Uterus (tissue), 4 donors: ENCODE results near the gene PSMB2. TPM values are rescaled to one million over a fixed set of nuclear protein-coding genes. Genes with fewer than 3 reads are reported as not detected.

Experiments
- DNase-seq, 2 donors: peaks; one replicate each; pipeline ENCODE4 v3.0.0-alpha.2; 2019 to 2020
- H3K27ac ChIP-seq, 2 donors: fragments of 200-600 bp; sonication (generic); 1 replicate in 1 of 2; 2 replicates in 1 of 2; pipeline ENCODE4 v1.5.1; 2016 to 2018
- H3K27me3 ChIP-seq, 2 donors: fragments of 200-600 bp; sonication (generic); one replicate each; pipeline ENCODE4 v1.5.1; 2018 to 2019; ENCODE audit warnings: control low read depth in 1 of 2
- H3K36me3 ChIP-seq, 2 donors: fragments of 200-600 bp; sonication (generic); one replicate each; pipeline ENCODE4 v1.5.1; 2019; ENCODE audit warnings: control low read depth in 1 of 2
- H3K4me1 ChIP-seq, 2 donors: fragments of 200-600 bp; sonication (generic); one replicate each; pipeline ENCODE4 v1.5.1; 2018 to 2019; ENCODE audit warnings: control low read depth in 1 of 2
- H3K4me3 ChIP-seq, 2 donors: fragments of 200-600 bp; sonication (generic); 1 replicate in 1 of 2; 2 replicates in 1 of 2; pipeline ENCODE4 v1.5.1; 2018 to 2019; ENCODE audit warnings: mild to moderate bottlenecking in 1 of 2
- H3K9me3 ChIP-seq, 2 donors: fragments of 200-600 bp; sonication (generic); one replicate each; pipeline ENCODE4 v1.5.1; 2019; ENCODE audit warnings: control low read depth in 1 of 2
- CTCF ChIP-seq, 4 experiments: fragments of 200-600 bp in 2 of 4; fragments of 450-650 bp in 2 of 4; sonication (generic) in 2 of 4; IDR thresholded peaks; one replicate each; pipeline ENCODE4 v1.5.1; 2016 to 2019; ENCODE audit warnings: antibody characterized with exemption in 4 of 4, mild to moderate bottlenecking in 2 of 4, moderate library complexity in 1 of 4
- POLR2A ChIP-seq, 2 donors: fragments of 450-650 bp; IDR thresholded peaks; one replicate each; pipeline ENCODE4 v1.6.1; 2016; ENCODE audit warnings: antibody characterized with exemption in 2 of 2, mild to moderate bottlenecking in 1 of 2, moderate library complexity in 1 of 2
- intact Hi-C: fragments of 100-400 bp; cut with DNase I; formaldehyde crosslinking; loops from one replicate; pipeline ENCODE4 v1.15.1; 2023; ENCODE audit warnings: low total_unique reads
- total RNA-seq, 4 donors: library from RNA; depleted of rRNA in 3 of 4; stranded (reverse); fragments of >200 nt in 3 of 4; gene quantifications; one replicate each; pipeline versions ENCODE4 v1.1.0 to v1.2.4, GENCODE V29; 2014 to 2023
- donor health status: DM: yes; HTN: yes; CAD: no.

The PSMB2 gene
- total RNA-seq, 4 donors from 2014 or later, result 4.9 to 40.2 (median 27.2) TPM

- Histone ChIP-seq H3K27ac (no peak overlapping the region), H3K9me3 (no peaks in the 10 kb centered on the region), H3K4me3 (no peak overlapping the region), H3K4me1 (no peaks in the 10 kb centered on the region), H3K36me3 (no peaks in the 10 kb centered on the region), H3K27me3 (no peaks in the 10 kb centered on the region)
- intact Hi-C loops, result no loop called here
- DNase-seq, result no peak
- no peak for TF ChIP-seq CTCF (IDR thresholded peaks at IDR 0.05)
- TF ChIP-seq POLR2A (IDR thresholded peaks at IDR 0.05), result no peak
Observed at GRCh38 chr1:35600593-35600992, 40.7 kb downstream of the PSMB2 start.

GRCh38 chr1:35599411-35599810 lies 41.9 kb downstream of the PSMB2 start:
- TF ChIP-seq POLR2A (IDR thresholded peaks at IDR 0.05) (no peak), CTCF (IDR thresholded peaks at IDR 0.05) (no peak)
- intact Hi-C loops, result no loop called here
- Histone ChIP-seq H3K9me3 (no peaks in the 10 kb centered on the region), H3K4me3 (no peak overlapping the region), H3K27me3 (no peaks in the 10 kb centered on the region), H3K4me1 (no peaks in the 10 kb centered on the region), H3K36me3 (no peaks in the 10 kb centered on the region), H3K27ac (no peak overlapping the region)
- no peak for DNase-seq

- no peak overlapping the region for H3K27ac ChIP-seq
- H3K27me3 ChIP-seq, result no peaks in the 10 kb centered on the region
- H3K4me1 ChIP-seq, result no peaks in the 10 kb centered on the region
- intact Hi-C loops, result no loop called here
- H3K36me3 ChIP-seq, result no peaks in the 10 kb centered on the region
- TF ChIP-seq CTCF (IDR thresholded peaks at IDR 0.05), result no peak
- TF ChIP-seq POLR2A (IDR thresholded peaks at IDR 0.05), result no peak
- H3K4me3 ChIP-seq, result no peak overlapping the region
- no peak for DNase-seq
- no peaks in the 10 kb centered on the region for H3K9me3 ChIP-seq
Observed at GRCh38 chr1:35598895-35599294, 42.4 kb downstream of the PSMB2 start.

- no peak overlapping the region for H3K27ac ChIP-seq
- H3K36me3 ChIP-seq, result no peaks in the 10 kb centered on the region
- no peak overlapping the region for H3K4me3 ChIP-seq
- H3K4me1 ChIP-seq, result no peaks in the 10 kb centered on the region
- no peaks in the 10 kb centered on the region for H3K9me3 ChIP-seq
- H3K27me3 ChIP-seq, result no peaks in the 10 kb centered on the region
- intact Hi-C loops, result no loop called here
- no peak for DNase-seq
- TF ChIP-seq POLR2A (IDR thresholded peaks at IDR 0.05) (no peak), CTCF (IDR thresholded peaks at IDR 0.05) (no peak)
Observed at GRCh38 chr1:35597870-35598269, 43.5 kb downstream of the PSMB2 start.

- H3K4me1 ChIP-seq, result no peaks in the 10 kb centered on the region
- H3K27me3 ChIP-seq, result no peaks in the 10 kb centered on the region
- intact Hi-C loops, result no loop called here
- no peaks in the 10 kb centered on the region for H3K9me3 ChIP-seq
- no peak overlapping the region for H3K4me3 ChIP-seq
- no peak for DNase-seq
- no peaks in the 10 kb centered on the region for H3K36me3 ChIP-seq
- no peak for TF ChIP-seq POLR2A (IDR thresholded peaks at IDR 0.05)
- no peak for TF ChIP-seq CTCF (IDR thresholded peaks at IDR 0.05)
- H3K27ac ChIP-seq, result no peak overlapping the region
Observed at GRCh38 chr1:35595684-35596083, 45.6 kb downstream of the PSMB2 start.
